WTC11 (cell line): Measurements from ENCODE around the gene SIPA1L3. TPM values are rescaled to one million over a fixed set of nuclear protein-coding genes. Genes with fewer than 3 reads are reported as not detected.

ENCODE experiments used
- ATAC-seq: fragments of 200-7000 bp; cut with Tn5 transposase; 2 replicates; pipeline ENCODE4 v1.10.0; 2021; ENCODE audit warnings: mild to moderate bottlenecking, moderate library complexity
- CTCF ChIA-PET: fragments of 300-600 bp; sonication (Branson Sonifier 250); formaldehyde crosslinking; loops from one replicate; lab custom pipeline; 2021; ENCODE audit warnings: antibody characterized with exemption; lab: Charles Lee
- POLR2A ChIA-PET: fragments of 350-600 bp; sonication (Branson Sonifier 250); formaldehyde crosslinking; loops from one replicate; lab custom pipeline; 2021; ENCODE audit warnings: antibody characterized with exemption; lab: Charles Lee
- DNase-seq: peaks from one replicate; pipeline ENCODE4 v3.0.0; 2021; ENCODE audit warnings: low spot score
- H3K27ac Mint-ChIP-seq: 2 replicates; pipeline ENCODE4 v1.8.0; 2021; ENCODE audit warnings: mixed read lengths
- H3K27me3 Mint-ChIP-seq: 2 replicates; pipeline ENCODE4 v1.8.0; 2021; ENCODE audit warnings: low read depth, mild to moderate bottlenecking, moderate library complexity, mixed read lengths
- H3K36me3 Mint-ChIP-seq: 2 replicates; pipeline ENCODE4 v1.8.0; 2021; ENCODE audit warnings: mixed read lengths
- H3K4me1 Mint-ChIP-seq: 2 replicates; pipeline ENCODE4 v1.8.0; 2022; ENCODE audit warnings: mixed read lengths
- H3K4me3 Mint-ChIP-seq: 2 replicates; pipeline ENCODE4 v1.8.0; 2021; ENCODE audit warnings: mild to moderate bottlenecking, moderate library complexity, mixed read lengths
- H3K9me3 Mint-ChIP-seq: 2 replicates; pipeline ENCODE4 v1.8.0; 2021; ENCODE audit warnings: mixed read lengths
- ATF6 ChIP-seq: sonication (generic); formaldehyde crosslinking; IDR thresholded peaks from 2 replicates; pipeline ENCODE4 v1.8.1; 2023; ENCODE audit warnings: mild to moderate bottlenecking, missing genetic modification reagents
- CREM ChIP-seq: sonication (generic); formaldehyde crosslinking; IDR thresholded peaks from 2 replicates; pipeline ENCODE4 v1.8.1; 2022; ENCODE audit warnings: mild to moderate bottlenecking, missing genetic modification reagents, moderate library complexity
- ELF4 ChIP-seq: sonication (generic); formaldehyde crosslinking; IDR thresholded peaks from 2 replicates; pipeline ENCODE4 v1.8.1; 2022; ENCODE audit warnings: low read depth, mild to moderate bottlenecking, moderate library complexity, missing genetic modification reagents
- ESRRA ChIP-seq: sonication (generic); formaldehyde crosslinking; IDR thresholded peaks from 2 replicates; pipeline ENCODE4 v1.8.1; 2022; ENCODE audit warnings: mild to moderate bottlenecking, missing genetic modification reagents, borderline replicate concordance
- FOXK1 ChIP-seq: sonication (generic); formaldehyde crosslinking; IDR thresholded peaks from 2 replicates; pipeline ENCODE4 v1.8.0; 2022; ENCODE audit warnings: mild to moderate bottlenecking, moderate library complexity, missing genetic modification reagents
- MXD4 ChIP-seq: fragments of 250-450 bp; sonication (Bioruptor Pico); IDR thresholded peaks from 2 replicates; pipeline ENCODE4 v1.8.0; 2021; ENCODE audit warnings: mild to moderate bottlenecking, moderate library complexity, borderline replicate concordance
- MYBL2 ChIP-seq: sonication (generic); formaldehyde crosslinking; IDR thresholded peaks from 2 replicates; pipeline ENCODE4 v1.8.1; 2023; ENCODE audit warnings: mild to moderate bottlenecking, moderate library complexity, missing genetic modification reagents
- NFE2L1 ChIP-seq: sonication (generic); formaldehyde crosslinking; IDR thresholded peaks from 2 replicates; pipeline ENCODE4 v1.8.1; 2023; ENCODE audit warnings: missing genetic modification reagents
- NR2C2 ChIP-seq: sonication (generic); formaldehyde crosslinking; IDR thresholded peaks from 2 replicates; pipeline ENCODE4 v1.8.0; 2022; ENCODE audit warnings: mild to moderate bottlenecking, missing genetic modification reagents
- TEAD1 ChIP-seq: sonication (generic); formaldehyde crosslinking; IDR thresholded peaks from 2 replicates; pipeline ENCODE4 v1.8.0; 2022; ENCODE audit warnings: mild to moderate bottlenecking, missing genetic modification reagents
- ZMAT4 ChIP-seq: fragments of 250-450 bp; sonication (Bioruptor Pico); IDR thresholded peaks from 2 replicates; pipeline ENCODE4 v1.9.0; 2021; ENCODE audit warnings: mild to moderate bottlenecking
- ZNF138 ChIP-seq: sonication (generic); formaldehyde crosslinking; conservative IDR thresholded peaks from 2 replicates; pipeline ENCODE4 v1.8.1; 2022; ENCODE audit warnings: mild to moderate bottlenecking, moderate library complexity, missing genetic modification reagents
- ZNF423 ChIP-seq: fragments of 250-450 bp; sonication (Bioruptor Pico); IDR thresholded peaks from 2 replicates; pipeline ENCODE4 v2.1.2; 2022; ENCODE audit warnings: mild to moderate bottlenecking, moderate library complexity
- total RNA-seq: library from RNA; stranded (reverse); gene quantifications from 3 replicates; pipeline ENCODE4 v1.2.3, GENCODE V29; 2021
- TF ChIP-seq, protein P1 (sequence below): sonication (generic); formaldehyde crosslinking; IDR thresholded peaks from 2 replicates; pipeline ENCODE4 v1.8.1; 2022; ENCODE audit warnings: low read depth, missing genetic modification reagents, borderline replicate concordance
- TF ChIP-seq, protein P2 (sequence below): sonication (generic); formaldehyde crosslinking; IDR thresholded peaks from 2 replicates; pipeline ENCODE4 v1.8.0; 2023; ENCODE audit warnings: missing genetic modification reagents
- TF ChIP-seq, protein P3 (sequence below): sonication (generic); formaldehyde crosslinking; IDR thresholded peaks from 2 replicates; pipeline ENCODE4 v1.8.1; 2023; ENCODE audit warnings: mild to moderate bottlenecking, missing genetic modification reagents, moderate library complexity
- TF ChIP-seq, protein P4 (sequence below): fragments of 250-450 bp; sonication (Bioruptor Pico); IDR thresholded peaks from 2 replicates; pipeline ENCODE4 v1.8.0; 2021; ENCODE audit warnings: mild to moderate bottlenecking
- TF ChIP-seq, protein P5 (sequence below): sonication (generic); formaldehyde crosslinking; IDR thresholded peaks from 2 replicates; pipeline ENCODE4 v1.8.1; 2023; ENCODE audit warnings: mild to moderate bottlenecking, missing genetic modification reagents, moderate library complexity
- TF ChIP-seq, protein P6 (sequence below): sonication (generic); formaldehyde crosslinking; IDR thresholded peaks from 2 replicates; pipeline ENCODE4 v1.8.0; 2023; ENCODE audit warnings: mild to moderate bottlenecking, missing genetic modification reagents
- TF ChIP-seq, protein P7 (sequence below): sonication (generic); formaldehyde crosslinking; IDR thresholded peaks from 2 replicates; pipeline ENCODE4 v1.8.0; 2022; ENCODE audit warnings: mild to moderate bottlenecking, missing genetic modification reagents

SIPA1L3 gene
- total RNA-seq, 1 experiment from 2014 or later: 41.5 TPM

DNA sequence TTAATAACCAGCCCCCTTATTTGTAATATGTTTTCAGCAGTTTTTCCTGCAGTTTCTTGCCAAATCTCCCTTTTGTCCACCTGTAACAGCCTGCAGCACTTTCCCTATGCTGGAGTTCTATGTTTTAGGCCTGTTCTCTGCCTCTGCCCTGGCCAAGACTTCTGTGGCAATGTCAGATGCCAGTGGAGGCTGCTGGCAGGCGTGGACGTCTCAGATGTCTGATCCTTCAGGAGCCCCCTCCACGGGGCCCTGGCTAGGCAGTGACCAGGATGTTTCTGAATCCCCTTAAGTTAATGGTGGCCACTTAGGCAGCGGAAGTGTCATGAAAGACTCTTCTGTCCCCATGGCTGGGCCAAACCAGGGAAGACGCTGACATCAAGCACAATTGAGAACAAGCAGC is 40.8 kb downstream of the SIPA1L3 start (continued):
- no peak for TF ChIP-seq ATF6 (CRISPR knock-in tag)

DNA sequence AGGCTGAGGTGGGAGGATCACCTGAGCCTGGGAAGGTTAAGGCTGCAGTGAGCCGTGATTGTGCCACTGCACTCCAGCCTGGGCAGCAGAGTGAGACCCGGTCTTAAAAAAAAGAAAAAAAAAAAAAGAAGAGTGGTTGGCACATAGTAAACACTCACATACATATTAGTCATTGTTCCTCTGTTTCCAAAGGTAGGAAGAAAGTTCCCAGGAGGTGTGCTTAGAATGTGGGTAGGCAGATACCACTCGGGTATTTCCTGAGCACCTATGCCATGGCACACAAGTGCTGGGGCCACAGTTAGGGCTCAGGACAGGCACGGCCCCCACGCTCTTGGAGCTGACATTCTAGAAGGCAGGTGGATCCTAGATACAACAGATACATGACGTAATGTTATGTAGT is 41.4 kb downstream of the SIPA1L3 start:
- H3K36me3 Mint-ChIP-seq: no peaks in the 10 kb centered on the region
- H3K27ac Mint-ChIP-seq: no peak overlapping the region
- H3K9me3 Mint-ChIP-seq: no peaks in the 10 kb centered on the region
- no peak for TF ChIP-seq MXD4
- TF ChIP-seq ZNF423: no peak
- TF ChIP-seq TEAD1: no peak
- TF ChIP-seq, protein P1, sequence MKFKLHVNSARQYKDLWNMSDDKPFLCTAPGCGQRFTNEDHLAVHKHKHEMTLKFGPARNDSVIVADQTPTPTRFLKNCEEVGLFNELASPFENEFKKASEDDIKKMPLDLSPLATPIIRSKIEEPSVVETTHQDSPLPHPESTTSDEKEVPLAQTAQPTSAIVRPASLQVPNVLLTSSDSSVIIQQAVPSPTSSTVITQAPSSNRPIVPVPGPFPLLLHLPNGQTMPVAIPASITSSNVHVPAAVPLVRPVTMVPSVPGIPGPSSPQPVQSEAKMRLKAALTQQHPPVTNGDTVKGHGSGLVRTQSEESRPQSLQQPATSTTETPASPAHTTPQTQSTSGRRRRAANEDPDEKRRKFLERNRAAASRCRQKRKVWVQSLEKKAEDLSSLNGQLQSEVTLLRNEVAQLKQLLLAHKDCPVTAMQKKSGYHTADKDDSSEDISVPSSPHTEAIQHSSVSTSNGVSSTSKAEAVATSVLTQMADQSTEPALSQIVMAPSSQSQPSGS: no peak
- TF ChIP-seq, protein P2, sequence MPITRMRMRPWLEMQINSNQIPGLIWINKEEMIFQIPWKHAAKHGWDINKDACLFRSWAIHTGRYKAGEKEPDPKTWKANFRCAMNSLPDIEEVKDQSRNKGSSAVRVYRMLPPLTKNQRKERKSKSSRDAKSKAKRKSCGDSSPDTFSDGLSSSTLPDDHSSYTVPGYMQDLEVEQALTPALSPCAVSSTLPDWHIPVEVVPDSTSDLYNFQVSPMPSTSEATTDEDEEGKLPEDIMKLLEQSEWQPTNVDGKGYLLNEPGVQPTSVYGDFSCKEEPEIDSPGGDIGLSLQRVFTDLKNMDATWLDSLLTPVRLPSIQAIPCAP (CRISPR knock-in tag): no peak
- no peak for TF ChIP-seq ESRRA
- TF ChIP-seq, protein P3, sequence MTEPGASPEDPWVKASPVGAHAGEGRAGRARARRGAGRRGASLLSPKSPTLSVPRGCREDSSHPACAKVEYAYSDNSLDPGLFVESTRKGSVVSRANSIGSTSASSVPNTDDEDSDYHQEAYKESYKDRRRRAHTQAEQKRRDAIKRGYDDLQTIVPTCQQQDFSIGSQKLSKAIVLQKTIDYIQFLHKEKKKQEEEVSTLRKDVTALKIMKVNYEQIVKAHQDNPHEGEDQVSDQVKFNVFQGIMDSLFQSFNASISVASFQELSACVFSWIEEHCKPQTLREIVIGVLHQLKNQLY (CRISPR knock-in tag): no peak
- TF ChIP-seq, protein P4, sequence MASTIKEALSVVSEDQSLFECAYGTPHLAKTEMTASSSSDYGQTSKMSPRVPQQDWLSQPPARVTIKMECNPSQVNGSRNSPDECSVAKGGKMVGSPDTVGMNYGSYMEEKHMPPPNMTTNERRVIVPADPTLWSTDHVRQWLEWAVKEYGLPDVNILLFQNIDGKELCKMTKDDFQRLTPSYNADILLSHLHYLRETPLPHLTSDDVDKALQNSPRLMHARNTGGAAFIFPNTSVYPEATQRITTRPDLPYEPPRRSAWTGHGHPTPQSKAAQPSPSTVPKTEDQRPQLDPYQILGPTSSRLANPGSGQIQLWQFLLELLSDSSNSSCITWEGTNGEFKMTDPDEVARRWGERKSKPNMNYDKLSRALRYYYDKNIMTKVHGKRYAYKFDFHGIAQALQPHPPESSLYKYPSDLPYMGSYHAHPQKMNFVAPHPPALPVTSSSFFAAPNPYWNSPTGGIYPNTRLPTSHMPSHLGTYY (CRISPR knock-in tag): no peak
- TF ChIP-seq CREM: no peak
- no peak for TF ChIP-seq FOXK1 (CRISPR knock-in tag)
- no peak for TF ChIP-seq ZNF138 (CRISPR knock-in tag)
- TF ChIP-seq MYBL2 (CRISPR knock-in tag): no peak
- TF ChIP-seq, protein P5, sequence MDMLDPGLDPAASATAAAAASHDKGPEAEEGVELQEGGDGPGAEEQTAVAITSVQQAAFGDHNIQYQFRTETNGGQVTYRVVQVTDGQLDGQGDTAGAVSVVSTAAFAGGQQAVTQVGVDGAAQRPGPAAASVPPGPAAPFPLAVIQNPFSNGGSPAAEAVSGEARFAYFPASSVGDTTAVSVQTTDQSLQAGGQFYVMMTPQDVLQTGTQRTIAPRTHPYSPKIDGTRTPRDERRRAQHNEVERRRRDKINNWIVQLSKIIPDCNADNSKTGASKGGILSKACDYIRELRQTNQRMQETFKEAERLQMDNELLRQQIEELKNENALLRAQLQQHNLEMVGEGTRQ (CRISPR knock-in tag): no peak
- no peak for TF ChIP-seq ELF4 (CRISPR knock-in tag)
- TF ChIP-seq, protein P6, sequence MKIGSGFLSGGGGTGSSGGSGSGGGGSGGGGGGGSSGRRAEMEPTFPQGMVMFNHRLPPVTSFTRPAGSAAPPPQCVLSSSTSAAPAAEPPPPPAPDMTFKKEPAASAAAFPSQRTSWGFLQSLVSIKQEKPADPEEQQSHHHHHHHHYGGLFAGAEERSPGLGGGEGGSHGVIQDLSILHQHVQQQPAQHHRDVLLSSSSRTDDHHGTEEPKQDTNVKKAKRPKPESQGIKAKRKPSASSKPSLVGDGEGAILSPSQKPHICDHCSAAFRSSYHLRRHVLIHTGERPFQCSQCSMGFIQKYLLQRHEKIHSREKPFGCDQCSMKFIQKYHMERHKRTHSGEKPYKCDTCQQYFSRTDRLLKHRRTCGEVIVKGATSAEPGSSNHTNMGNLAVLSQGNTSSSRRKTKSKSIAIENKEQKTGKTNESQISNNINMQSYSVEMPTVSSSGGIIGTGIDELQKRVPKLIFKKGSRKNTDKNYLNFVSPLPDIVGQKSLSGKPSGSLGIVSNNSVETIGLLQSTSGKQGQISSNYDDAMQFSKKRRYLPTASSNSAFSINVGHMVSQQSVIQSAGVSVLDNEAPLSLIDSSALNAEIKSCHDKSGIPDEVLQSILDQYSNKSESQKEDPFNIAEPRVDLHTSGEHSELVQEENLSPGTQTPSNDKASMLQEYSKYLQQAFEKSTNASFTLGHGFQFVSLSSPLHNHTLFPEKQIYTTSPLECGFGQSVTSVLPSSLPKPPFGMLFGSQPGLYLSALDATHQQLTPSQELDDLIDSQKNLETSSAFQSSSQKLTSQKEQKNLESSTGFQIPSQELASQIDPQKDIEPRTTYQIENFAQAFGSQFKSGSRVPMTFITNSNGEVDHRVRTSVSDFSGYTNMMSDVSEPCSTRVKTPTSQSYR: no peak
- TF ChIP-seq, protein P7, sequence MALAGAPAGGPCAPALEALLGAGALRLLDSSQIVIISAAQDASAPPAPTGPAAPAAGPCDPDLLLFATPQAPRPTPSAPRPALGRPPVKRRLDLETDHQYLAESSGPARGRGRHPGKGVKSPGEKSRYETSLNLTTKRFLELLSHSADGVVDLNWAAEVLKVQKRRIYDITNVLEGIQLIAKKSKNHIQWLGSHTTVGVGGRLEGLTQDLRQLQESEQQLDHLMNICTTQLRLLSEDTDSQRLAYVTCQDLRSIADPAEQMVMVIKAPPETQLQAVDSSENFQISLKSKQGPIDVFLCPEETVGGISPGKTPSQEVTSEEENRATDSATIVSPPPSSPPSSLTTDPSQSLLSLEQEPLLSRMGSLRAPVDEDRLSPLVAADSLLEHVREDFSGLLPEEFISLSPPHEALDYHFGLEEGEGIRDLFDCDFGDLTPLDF: no peak
- no peak for TF ChIP-seq ZMAT4
- no peak for TF ChIP-seq NR2C2 (CRISPR knock-in tag)
- no peak for TF ChIP-seq NFE2L1
- no peaks in the 10 kb centered on the region for H3K27me3 Mint-ChIP-seq
- ATAC-seq (no peak), DNase-seq (no peak)
- H3K4me1 Mint-ChIP-seq: peaks cover 24% of the 10 kb centered on the region
- ChIA-PET POLR2A (no interaction called here), CTCF (no interaction called here)
- no peak overlapping the region for H3K4me3 Mint-ChIP-seq
